Stimulated activated CD8-positive, alpha-beta memory T cell treated with anti-CD3 and anti-CD28 coated beads, Interleukin-7, amount 100 ng/mL, for 1 hour (primary cell): ENCODE data around the gene ECE2.
"Not testable (repeated sequence)": the region's sequence is repeated elsewhere in the genome, so short reads cannot be mapped to it uniquely, and the experiment has no call there.

Source experiments
- DNase-seq, 2 donors: peaks; one replicate each; pipeline ENCODE4 v3.0.0-alpha.2; 2020; ENCODE audit warnings: low read depth in 2 of 2

The ECE2 gene

GRCh38 chr3:184336547-184337398 is 61.0 kb downstream of the ECE2 start:
- no peak for DNase-seq

DNA sequence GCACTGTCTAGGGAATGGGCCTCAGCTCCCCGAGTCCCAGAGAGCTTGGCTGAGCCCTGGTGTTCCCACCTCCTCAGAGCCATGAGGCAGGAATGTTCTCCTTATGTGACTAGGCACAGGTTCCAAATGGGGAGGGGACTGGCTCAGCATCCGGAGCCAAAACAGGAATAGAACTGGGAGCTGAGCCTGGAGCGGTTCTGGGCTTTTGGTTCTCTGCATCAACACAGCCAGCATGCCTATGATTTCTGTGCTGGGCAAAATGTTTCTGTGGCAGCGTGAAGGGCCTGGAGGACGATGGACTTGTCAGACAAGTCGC is 61.5 kb downstream of the ECE2 start, which contains the start of gene FAM131A:
Gene FAM131A (plus strand): TSS at position 202 of the 316 bp plus-strand sequence. CDS start 31 bp downstream, at position 233.
- no peak for DNase-seq

- no peak for DNase-seq
These were observed 62.2 kb downstream of the ECE2 start for GRCh38 chr3:184337981-184338380.

GRCh38 chr3:184338511-184338945 is 62.7 kb downstream of the ECE2 start:
- no peak for DNase-seq

GRCh38 chr3:184339001-184339400 is 63.2 kb downstream of the ECE2 start:
- DNase-seq = no peak

DNA sequence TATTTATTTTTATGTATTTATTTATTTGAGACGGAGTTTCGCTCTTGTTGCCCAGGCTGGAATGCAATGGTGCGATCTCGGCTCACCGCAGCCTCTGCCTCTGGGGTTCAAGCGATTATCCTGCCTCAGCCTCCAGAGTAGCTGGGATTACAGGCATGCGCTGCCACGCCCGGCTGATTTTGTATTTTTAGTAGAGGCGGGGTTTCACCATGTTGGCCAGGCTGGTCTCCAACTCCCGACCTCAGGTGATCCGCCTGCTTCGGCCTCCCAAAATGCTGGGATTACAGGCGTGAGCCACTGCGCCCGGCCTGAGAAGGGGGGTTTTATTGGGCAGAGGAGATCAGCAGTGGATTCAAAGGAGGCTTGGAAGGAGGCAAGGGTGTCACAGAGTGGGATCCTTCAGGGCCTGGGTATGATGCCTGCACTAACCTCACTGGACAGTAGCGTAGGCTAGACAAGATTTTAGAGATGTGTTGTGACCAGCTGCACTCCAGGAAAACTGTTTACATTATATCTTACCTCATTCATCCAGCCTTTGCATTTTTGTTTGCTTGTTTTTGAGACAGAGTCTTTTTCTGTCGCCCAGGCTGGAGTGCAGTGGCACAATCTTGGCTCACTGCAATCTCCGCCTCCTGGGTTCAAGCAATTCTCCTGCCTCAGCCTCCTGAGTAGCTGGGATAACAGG is 63.8 kb downstream of the ECE2 start:
- not testable (repeated sequence) for DNase-seq

DNA sequence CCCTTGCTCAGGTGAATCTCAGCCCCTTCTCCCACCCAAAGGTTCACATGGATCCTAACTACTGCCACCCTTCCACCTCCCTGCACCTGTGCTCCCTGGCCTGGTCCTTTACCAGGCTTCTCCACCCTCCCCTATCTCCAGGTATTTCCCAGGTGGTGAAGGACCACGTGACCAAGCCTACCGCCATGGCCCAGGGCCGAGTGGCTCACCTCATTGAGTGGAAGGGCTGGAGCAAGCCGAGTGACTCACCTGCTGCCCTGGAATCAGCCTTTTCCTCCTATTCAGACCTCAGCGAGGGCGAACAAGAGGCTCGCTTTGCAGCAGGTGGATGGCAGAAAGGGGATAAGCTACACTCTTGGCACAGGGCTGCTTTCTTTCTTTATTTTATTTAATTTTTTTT is 66.1 kb downstream of the ECE2 start:
- DNase-seq = no peak
